CD14-positive monocyte (primary cell): ENCODE results near the gene SLC52A3. TPM values are rescaled to one million over a fixed set of nuclear protein-coding genes. Genes with fewer than 3 reads are reported as not detected.

Source experiments
- DNase-seq, 3 donors: peaks; one replicate each; pipeline ENCODE4 v3.0.0-alpha.2; 2011 to 2022
- H2AFZ ChIP-seq: 2 replicates; pipeline ENCODE4 v1.6.0; 2012; ENCODE audit warnings: mild to moderate bottlenecking, low read depth, low read length, inconsistent platforms; ENCODE audit not compliant: insufficient read depth, poor library complexity, severe bottlenecking
- H3K27ac ChIP-seq, 2 donors: 1 replicate in 1 of 2; 2 replicates in 1 of 2; pipeline ENCODE4 v1.5.1; 2012 to 2013; ENCODE audit warnings: low read length in 2 of 2, control low read depth in 1 of 2, inconsistent platforms in 1 of 2, low read depth in 1 of 2, mild to moderate bottlenecking in 1 of 2
- H3K27me3 ChIP-seq, 2 donors: one replicate each; pipeline versions ENCODE4 v1.6.0 to v1.6.1; 2011 to 2013; ENCODE audit warnings: low read length in 2 of 2; ENCODE audit not compliant: control insufficient read depth in 2 of 2, insufficient read depth in 2 of 2
- H3K36me3 ChIP-seq, 2 donors: replicated peaks in 1 of 2; 1 replicate in 1 of 2; 2 replicates in 1 of 2; pipeline versions ENCODE4 v1.5.1 to v1.6.1; 2012 to 2013; ENCODE audit warnings: low read length in 2 of 2, control low read depth in 1 of 2, inconsistent platforms in 1 of 2, mild to moderate bottlenecking in 1 of 2; ENCODE audit not compliant: insufficient read depth in 2 of 2, control insufficient read depth in 1 of 2
- H3K4me1 ChIP-seq, 2 donors: 1 replicate in 1 of 2; 2 replicates in 1 of 2; pipeline versions ENCODE4 v1.5.1 to v1.6.1; 2012 to 2013; ENCODE audit warnings: low read length in 2 of 2, control low read depth in 1 of 2, inconsistent platforms in 1 of 2, mild to moderate bottlenecking in 1 of 2, moderate library complexity in 1 of 2; ENCODE audit not compliant: insufficient read depth in 2 of 2, control insufficient read depth in 1 of 2
- H3K4me2 ChIP-seq: replicated peaks from 2 replicates; pipeline ENCODE3; 2012; ENCODE audit warnings: low read length, moderate library complexity, mild to moderate bottlenecking; ENCODE audit not compliant: poor library complexity, severe bottlenecking; ENCODE audit errors: extremely low read depth
- H3K4me3 ChIP-seq, 3 experiments: fragments of 200-600 bp in 1 of 3; sonication (generic) in 1 of 3; replicated peaks in 1 of 3; 1 replicate in 2 of 3; 2 replicates in 1 of 3; pipeline ENCODE4 v1.5.1; 2011 to 2013; ENCODE audit warnings: low read length in 3 of 3, mild to moderate bottlenecking in 3 of 3, control low read depth in 2 of 3, low read depth in 2 of 3, inconsistent platforms in 1 of 3, moderate library complexity in 1 of 3
- H3K79me2 ChIP-seq: 2 replicates; pipeline ENCODE4 v1.6.0; 2012; ENCODE audit warnings: mild to moderate bottlenecking, control low read depth, inconsistent platforms, low read length, moderate library complexity; ENCODE audit not compliant: insufficient read depth
- H3K9ac ChIP-seq: 2 replicates; pipeline ENCODE4 v1.6.0; 2017; ENCODE audit warnings: low read length, mild to moderate bottlenecking; ENCODE audit not compliant: insufficient read depth, poor library complexity, severe bottlenecking
- H3K9me3 ChIP-seq, 2 donors: replicated peaks in 1 of 2; 1 replicate in 1 of 2; 2 replicates in 1 of 2; pipeline versions ENCODE4 v1.5.1 to v1.6.1; 2012 to 2013; ENCODE audit warnings: low read length in 2 of 2, control low read depth in 1 of 2; ENCODE audit not compliant: control insufficient read depth in 1 of 2, insufficient read depth in 1 of 2
- H4K20me1 ChIP-seq: 2 replicates; pipeline ENCODE4 v1.6.0; 2012; ENCODE audit warnings: mild to moderate bottlenecking, low read length, control low read depth, moderate library complexity; ENCODE audit not compliant: insufficient read depth
- H3K27ac Mint-ChIP-seq, 7 donors: one replicate each; pipeline ENCODE4 v1.8.0; 2020; ENCODE audit warnings: mild to moderate bottlenecking in 7 of 7, mixed read lengths in 7 of 7, moderate library complexity in 6 of 7, inconsistent platforms in 2 of 7
- H3K27me3 Mint-ChIP-seq, 3 donors: one replicate each; pipeline ENCODE4 v1.8.0; 2021 to 2022; ENCODE audit warnings: low read depth in 3 of 3, mild to moderate bottlenecking in 3 of 3, mixed read lengths in 3 of 3, moderate library complexity in 3 of 3, inconsistent platforms in 1 of 3
- H3K36me3 Mint-ChIP-seq, 2 donors: one replicate each; pipeline ENCODE4 v1.8.0; 2020; ENCODE audit warnings: mixed read lengths in 2 of 2, inconsistent platforms in 1 of 2, mild to moderate bottlenecking in 1 of 2
- H3K4me1 Mint-ChIP-seq: one replicate; pipeline ENCODE4 v1.8.0; 2020; ENCODE audit warnings: mild to moderate bottlenecking, mixed read lengths
- H3K4me3 Mint-ChIP-seq, 2 donors: one replicate each; pipeline ENCODE4 v1.8.0; 2020; ENCODE audit warnings: mild to moderate bottlenecking in 2 of 2, mixed read lengths in 2 of 2, moderate library complexity in 1 of 2
- H3K9me3 Mint-ChIP-seq, 7 donors: one replicate each; pipeline ENCODE4 v1.8.0; 2020 to 2022; ENCODE audit warnings: mixed read lengths in 7 of 7, mild to moderate bottlenecking in 6 of 7, moderate library complexity in 6 of 7, inconsistent platforms in 2 of 7
- WGBS: methylation state at CpG from one replicate; pipeline ENCODE4 v1.1.5; 2013; ENCODE audit warnings: missing lambda C conversion rate; ENCODE audit not compliant: insufficient coverage; 5-methylcytosine and 5-hydroxymethylcytosine counted together
- intact Hi-C, 2 donors: fragments of 100-400 bp; cut with micrococcal nuclease; formaldehyde crosslinking; loops; one replicate each; pipeline versions ENCODE4 v1.15.0 to v1.15.1; 2023
- polyA plus RNA-seq, 3 donors: library from polyadenylated mRNA; depleted of rRNA in 1 of 3; unstranded in 2 of 3; stranded (reverse) in 1 of 3; fragments of 300-500 nt in 2 of 3; fragments of >200 nt in 1 of 3; fragmentation: Illumina TruSeq in 2 of 3; gene quantifications; 1 replicate in 2 of 3; 2 replicates in 1 of 3; pipeline ENCODE4 v1.2.3, GENCODE V29; 2012 to 2021
- TF ChIP-seq, protein P1 (sequence below): fragments of 200-600 bp; IDR thresholded peaks from one replicate; pipeline ENCODE4 v1.8.0; 2022; ENCODE audit warnings: antibody characterized with exemption, mild to moderate bottlenecking

The SLC52A3 gene
- polyA plus RNA-seq, 3 donors: not detected

DNA sequence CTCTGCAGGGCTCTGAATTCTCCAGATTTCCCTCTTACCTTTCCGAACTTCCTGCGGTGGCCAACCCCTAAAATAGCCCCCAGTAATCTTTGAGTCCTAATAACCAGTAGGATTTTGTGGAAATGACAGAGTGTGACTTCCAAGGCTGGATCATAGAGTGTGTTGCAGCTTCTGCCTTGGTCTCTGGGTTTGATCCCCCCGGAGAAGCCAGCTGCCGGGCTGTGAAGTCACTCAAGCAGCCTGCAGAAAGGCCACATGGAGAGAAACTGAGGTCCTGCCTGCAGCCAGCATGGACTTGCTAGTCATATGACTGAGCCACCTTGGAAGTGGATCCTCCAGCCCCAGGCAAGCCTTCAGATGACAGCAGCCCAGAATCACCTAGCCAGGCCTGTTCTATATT, 46.4 kb downstream of the SLC52A3 start:
- DNase-seq: no peak
- Mint-ChIP-seq H3K27me3 (peaks cover 20 to 38% (median 24%) of the 10 kb centered on the region in 3 donors), H3K27ac (no peak overlapping the region), H3K4me1 (peaks cover 3% of the 10 kb centered on the region), H3K36me3 (no peaks in the 10 kb centered on the region), H3K9me3 (peaks cover 0 to 3% (median 0%) of the 10 kb centered on the region in 7 donors), H3K4me3 (no peak overlapping the region)
- H4K20me1 ChIP-seq: no peaks in the 10 kb centered on the region
- no peak overlapping the region for H2AFZ ChIP-seq
- peaks cover 0 to 1% of the 10 kb centered on the region in 2 donors for H3K9me3 ChIP-seq
- no peaks in the 10 kb centered on the region for H3K4me1 ChIP-seq
- no peaks in the 10 kb centered on the region for H3K79me2 ChIP-seq
- intact Hi-C loops: no loop called here
- no peak overlapping the region for H3K27ac ChIP-seq
- 100% methylated on average over 2 of the region's 4 CpGs for WGBS
- no peaks in the 10 kb centered on the region for H3K36me3 ChIP-seq
- H3K27me3 ChIP-seq: peaks cover 10 to 18% of the 10 kb centered on the region in 2 donors
- H3K4me3 ChIP-seq: no peak overlapping the region
- TF ChIP-seq, protein P1, sequence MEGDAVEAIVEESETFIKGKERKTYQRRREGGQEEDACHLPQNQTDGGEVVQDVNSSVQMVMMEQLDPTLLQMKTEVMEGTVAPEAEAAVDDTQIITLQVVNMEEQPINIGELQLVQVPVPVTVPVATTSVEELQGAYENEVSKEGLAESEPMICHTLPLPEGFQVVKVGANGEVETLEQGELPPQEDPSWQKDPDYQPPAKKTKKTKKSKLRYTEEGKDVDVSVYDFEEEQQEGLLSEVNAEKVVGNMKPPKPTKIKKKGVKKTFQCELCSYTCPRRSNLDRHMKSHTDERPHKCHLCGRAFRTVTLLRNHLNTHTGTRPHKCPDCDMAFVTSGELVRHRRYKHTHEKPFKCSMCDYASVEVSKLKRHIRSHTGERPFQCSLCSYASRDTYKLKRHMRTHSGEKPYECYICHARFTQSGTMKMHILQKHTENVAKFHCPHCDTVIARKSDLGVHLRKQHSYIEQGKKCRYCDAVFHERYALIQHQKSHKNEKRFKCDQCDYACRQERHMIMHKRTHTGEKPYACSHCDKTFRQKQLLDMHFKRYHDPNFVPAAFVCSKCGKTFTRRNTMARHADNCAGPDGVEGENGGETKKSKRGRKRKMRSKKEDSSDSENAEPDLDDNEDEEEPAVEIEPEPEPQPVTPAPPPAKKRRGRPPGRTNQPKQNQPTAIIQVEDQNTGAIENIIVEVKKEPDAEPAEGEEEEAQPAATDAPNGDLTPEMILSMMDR: no peak
- H3K9ac ChIP-seq: no peak overlapping the region
- no peak overlapping the region for H3K4me2 ChIP-seq

DNA sequence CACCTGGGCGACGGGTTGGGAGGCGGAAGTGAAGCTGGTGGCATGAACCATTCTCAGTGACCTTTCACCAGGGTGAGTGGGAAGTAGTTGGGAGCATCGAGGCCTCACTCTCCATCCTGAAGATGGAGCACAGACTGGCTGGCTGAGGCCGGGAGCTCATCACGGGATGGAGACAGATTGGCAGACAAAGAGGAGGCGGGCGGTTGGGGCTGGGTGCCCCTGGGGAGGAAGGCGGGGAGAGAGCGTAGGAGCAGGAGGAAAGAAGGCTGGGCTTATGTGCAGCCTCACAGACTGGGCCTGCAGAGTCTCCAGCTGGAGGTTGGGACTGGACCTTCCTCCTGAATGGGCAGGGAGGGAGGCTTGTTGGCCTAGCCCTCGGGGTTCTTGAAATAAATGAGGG, 48.5 kb downstream of the SLC52A3 start:
- Histone ChIP-seq H3K9ac (no peak overlapping the region), H3K36me3 (no peaks in the 10 kb centered on the region), H2AFZ (no peak overlapping the region), H3K4me3 (no peak overlapping the region), H3K9me3 (no peaks in the 10 kb centered on the region), H3K4me1 (no peaks in the 10 kb centered on the region), H3K4me2 (no peak overlapping the region), H3K27me3 (no peaks in the 10 kb centered on the region), H3K79me2 (no peaks in the 10 kb centered on the region), H4K20me1 (no peaks in the 10 kb centered on the region), H3K27ac (no peak overlapping the region)
- no peak for DNase-seq
- Mint-ChIP-seq H3K9me3 (peaks cover 0 to 3% (median 0%) of the 10 kb centered on the region in 7 donors), H3K4me3 (no peak overlapping the region), H3K4me1 (peaks cover 3% of the 10 kb centered on the region), H3K36me3 (no peaks in the 10 kb centered on the region), H3K27ac (peak overlapping the region in 1 of 7 donors; percentile 60), H3K27me3 (peaks cover 6 to 21% (median 10%) of the 10 kb centered on the region in 3 donors)
- TF ChIP-seq, protein P1: no peak
- intact Hi-C loops: no loop called here
- WGBS: 94% methylated on average over 7 of the region's 11 CpGs
